ENCODE measurements around the gene MRPL32. TPM values are rescaled to one million over a fixed set of nuclear protein-coding genes. Genes with fewer than 3 reads are reported as not detected.

The MRPL32 gene
- total and polyA plus RNA-seq, 2 of the 13 experiments (the other 11 are each of a cell fraction or from before 2014, with no cell fraction given): 39.0 to 81.2 TPM

GRCh38 chr7:42911454-42912447 lies 20.4 kb upstream of the MRPL32 start, which contains the start of gene C7orf25 (continued):
- TF ChIP-seq ZFP91 (CRISPR knock-in tag; IDR thresholded peaks at IDR 0.05; ENCODE audit: borderline replicate concordance) (peak; percentile 87), ZNF468 (CRISPR knock-in tag; IDR thresholded peaks at IDR 0.05) (no peak), ZNF670 (CRISPR knock-in tag; IDR thresholded peaks at IDR 0.05; ENCODE audit: borderline replicate concordance) (no peak), CBX5 (CRISPR knock-in tag; IDR thresholded peaks at IDR 0.05; ENCODE audit: borderline replicate concordance) (no peak; the same call in 1 of the 2 replicates), ZNF282 (IDR thresholded peaks at IDR 0.05; ENCODE audit: partially characterized antibody) (no peak), BCL3 (CRISPR knock-in tag; IDR thresholded peaks at IDR 0.05) (peak; percentile 95; the same call in 1 of the 2 replicates), ZNF687 (CRISPR knock-in tag; IDR thresholded peaks at IDR 0.05) (peak; percentile 98), ZBTB7B (CRISPR knock-in tag; IDR thresholded peaks at IDR 0.05) (peak; percentile 85), ZBTB14 (CRISPR knock-in tag; IDR thresholded peaks at IDR 0.05) (peak; percentile 98), NFAT5 (CRISPR knock-in tag; IDR thresholded peaks at IDR 0.05) (peak; percentile 92; the same call in 1 of the 2 replicates), FIP1L1 (IDR thresholded peaks at IDR 0.05; ENCODE audit: borderline replicate concordance, insufficient read depth, low read depth, low read length) (peak; percentile 75; the same call in 1 of the 2 replicates), ZNF782 (CRISPR knock-in tag; IDR thresholded peaks at IDR 0.05; ENCODE audit: borderline replicate concordance) (no peak), ZNF205 (CRISPR knock-in tag; IDR thresholded peaks at IDR 0.05) (0 out of 2 replicates have a peak, but pooled peaks have one; percentile 60)
